ENCODE results near the gene MTHFR.

Gene MTHFR

GRCh38 chr1:11759791-11760190 lies 46.0 kb downstream of the MTHFR start:
- DNase-seq (ENCODE audit: low read depth in 3 of 3) = no peak

- DNase-seq (ENCODE audit: low read depth in 3 of 3) = no peak
These were observed 48.7 kb downstream of the MTHFR start for GRCh38 chr1:11757047-11757446.

DNA sequence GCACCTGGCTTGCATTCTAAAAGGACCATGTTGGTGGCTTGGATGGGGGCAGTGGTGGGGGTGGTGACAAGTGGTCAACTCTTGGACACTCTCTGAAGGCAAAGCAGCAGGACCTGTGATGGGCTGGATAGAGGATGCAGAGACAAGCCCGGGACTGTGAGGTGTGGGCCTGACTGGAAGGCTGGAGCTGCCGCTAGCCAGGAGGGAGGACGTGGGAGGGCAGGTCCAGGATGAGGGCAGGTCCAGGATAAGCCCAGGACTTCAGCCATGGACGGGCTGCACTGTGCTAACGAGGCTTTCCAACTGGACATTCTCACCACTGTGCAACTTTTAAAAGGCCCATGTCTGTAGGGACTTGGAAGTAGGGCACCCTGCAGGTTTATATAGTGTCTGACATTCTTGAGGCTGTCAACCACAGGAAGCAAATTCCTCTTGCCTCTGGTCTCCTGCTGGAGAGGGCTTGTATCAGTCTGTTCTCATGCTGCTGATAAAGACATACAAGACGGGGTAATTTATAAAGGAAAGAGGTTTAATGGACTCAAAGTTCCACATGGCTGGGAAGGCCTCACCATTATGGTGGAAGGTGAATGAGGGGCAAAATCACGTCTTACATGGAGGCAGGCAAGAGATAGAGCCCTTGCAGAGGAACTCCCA lies 52.1 kb downstream of the MTHFR start:
- DNase-seq (ENCODE audit: low read depth in 3 of 3) = no peak

- DNase-seq (ENCODE audit: low read depth in 3 of 3) = no peak
These were observed 53.2 kb downstream of the MTHFR start for GRCh38 chr1:11752359-11753088.

- no peak for DNase-seq (ENCODE audit: low read depth in 3 of 3)
These were observed 54.7 kb downstream of the MTHFR start for GRCh38 chr1:11751087-11751486.

DNA sequence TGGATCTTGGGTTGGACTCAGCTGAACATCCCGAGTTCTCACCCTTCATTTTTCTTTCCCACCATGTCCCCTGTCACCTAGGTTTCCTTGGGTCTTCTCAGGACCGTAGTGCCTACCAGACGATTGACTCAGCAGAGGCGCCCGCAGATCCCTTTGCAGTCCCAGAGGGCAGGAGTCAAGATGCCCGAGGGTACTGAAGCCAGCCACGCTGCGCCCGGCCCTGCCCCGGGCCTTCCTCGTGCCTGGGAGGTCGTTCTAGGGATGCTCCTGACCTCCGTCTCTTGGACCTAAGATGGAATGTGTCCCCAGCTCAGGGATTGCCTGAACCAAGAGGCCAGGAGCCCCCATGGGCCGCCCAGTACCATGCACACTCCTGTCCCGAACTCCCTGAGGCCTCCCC lies 55.8 kb downstream of the MTHFR start:
- DNase-seq (ENCODE audit: low read depth in 3 of 3) = no peak

DNA sequence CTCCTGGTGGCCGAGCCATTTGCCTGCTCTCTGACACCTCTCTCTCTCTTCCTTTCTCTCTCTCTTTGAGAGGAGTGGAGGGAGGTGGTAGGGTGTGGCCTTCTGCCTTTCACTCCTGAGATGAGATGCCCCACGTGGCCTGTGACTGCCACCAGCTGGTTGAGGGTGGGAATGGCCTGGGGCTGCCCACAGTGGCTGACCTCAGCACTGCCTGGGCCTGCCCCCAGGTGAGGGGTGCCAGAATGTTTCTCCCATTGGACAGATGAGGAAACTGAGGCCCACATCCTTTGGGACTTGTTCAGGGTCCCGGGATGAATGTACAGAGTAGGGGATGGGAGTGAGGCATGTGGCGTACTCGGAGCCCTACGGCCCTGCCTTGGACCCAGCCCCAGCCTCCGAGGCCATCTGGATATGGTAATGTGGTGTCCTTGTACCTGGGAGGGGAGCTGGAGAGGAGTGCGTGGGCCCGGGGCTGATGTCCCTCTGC lies 56.5 kb downstream of the MTHFR start:
- peak in 1 of 3 experiments; percentile 50 for DNase-seq (ENCODE audit: low read depth in 3 of 3)

DNA sequence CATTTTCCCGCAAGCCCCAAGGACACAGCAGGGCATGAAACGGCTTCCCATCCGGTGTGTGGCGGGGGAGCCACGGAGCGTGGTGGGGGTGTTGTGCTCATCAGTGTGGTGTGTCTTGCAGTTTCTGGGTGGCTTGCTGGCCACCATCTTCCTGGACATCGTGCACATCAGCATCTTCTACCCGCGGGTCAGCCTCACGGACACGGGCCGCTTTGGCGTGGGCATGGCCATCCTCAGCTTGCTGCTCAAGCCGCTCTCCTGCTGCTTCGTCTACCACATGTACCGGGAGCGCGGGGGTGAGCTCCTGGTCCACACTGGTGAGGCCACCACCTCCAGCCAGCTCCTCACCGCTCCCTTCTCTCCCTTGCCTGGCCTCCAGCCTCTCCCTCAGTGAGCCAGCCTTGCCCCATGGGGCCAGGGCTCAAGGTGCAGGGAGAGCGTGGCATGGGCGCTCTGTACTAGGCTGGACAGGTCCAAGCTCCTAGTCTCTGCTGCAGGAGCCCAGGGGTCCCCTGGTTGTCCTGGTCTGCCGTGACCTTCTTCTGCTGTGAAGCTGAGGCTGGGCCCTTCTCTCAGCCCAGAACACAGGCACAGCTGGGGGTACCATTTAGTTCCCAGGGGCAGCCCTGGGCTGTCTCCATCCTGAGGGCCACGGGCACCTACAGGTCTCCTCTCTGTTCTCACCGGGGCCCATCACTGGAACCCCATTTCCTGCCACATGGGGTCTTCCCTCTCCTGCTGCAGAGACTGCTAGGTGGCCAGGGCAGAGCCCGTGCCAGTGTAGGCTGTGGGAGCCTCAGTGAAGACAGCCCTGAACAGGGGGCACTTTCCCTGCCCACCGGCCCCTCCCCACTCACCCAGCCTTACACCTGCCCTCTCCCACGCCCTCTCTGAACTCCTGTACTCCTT lies 57.2 kb downstream of the MTHFR start:
- DNase-seq (ENCODE audit: low read depth in 3 of 3) = no peak

- no peak for DNase-seq (ENCODE audit: low read depth in 3 of 3)
These were observed 58.8 kb downstream of the MTHFR start for GRCh38 chr1:11746795-11747487.

DNA sequence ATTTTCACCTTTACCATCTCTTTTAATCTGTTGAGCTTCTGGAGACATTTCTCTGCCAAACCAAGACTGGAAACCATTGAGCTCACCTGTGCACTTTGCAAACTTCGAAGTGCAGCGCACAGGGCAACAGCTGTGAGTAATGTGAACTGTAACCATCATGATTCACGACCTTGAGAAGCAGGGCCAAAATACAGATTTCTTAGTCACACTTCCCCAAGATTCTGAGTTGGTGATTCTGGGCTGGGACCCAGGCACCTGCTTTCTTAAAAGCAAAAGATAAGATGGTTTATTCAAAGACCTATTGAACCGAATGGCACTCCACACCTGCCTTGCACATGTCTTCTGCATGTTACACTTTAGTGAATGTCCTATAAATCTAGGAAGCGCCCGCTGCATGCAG lies 59.7 kb downstream of the MTHFR start:
- no peak for DNase-seq (ENCODE audit: low read depth in 3 of 3)

GRCh38 chr1:11744287-11744686 lies 61.5 kb downstream of the MTHFR start:
- no peak for DNase-seq (ENCODE audit: low read depth in 3 of 3)

DNA sequence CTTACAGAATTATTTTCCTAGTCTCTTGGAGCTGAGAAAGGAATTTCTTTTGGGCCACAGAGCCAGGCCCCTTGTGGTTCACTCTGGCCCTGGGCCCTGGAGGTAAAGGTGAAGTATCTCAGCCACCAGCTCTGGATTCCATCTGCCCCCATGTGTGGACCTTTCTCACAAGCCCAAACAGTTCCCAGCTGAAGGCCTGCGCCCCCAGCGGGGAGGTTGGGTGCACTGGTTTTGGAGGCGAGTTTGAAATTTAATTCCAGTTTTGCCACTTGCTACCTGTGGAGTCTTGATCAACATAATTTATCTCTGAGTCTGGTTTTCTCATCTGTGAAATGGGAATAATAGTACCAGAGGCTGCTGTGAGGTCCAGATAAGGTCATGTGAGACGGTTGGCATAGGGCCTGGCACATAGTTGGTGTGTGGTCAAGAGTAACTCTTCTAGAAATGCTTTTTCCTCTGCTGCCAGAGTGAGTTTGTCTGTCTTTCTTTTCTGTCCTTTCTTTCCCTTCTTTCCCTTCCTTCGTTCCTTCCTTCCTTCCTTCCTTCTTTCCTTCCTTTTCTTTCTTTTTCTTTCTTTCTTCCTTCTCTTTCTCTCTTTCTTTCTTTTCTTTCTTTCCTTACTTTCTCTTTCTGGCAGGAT lies 63.7 kb downstream of the MTHFR start:
- DNase-seq (ENCODE audit: low read depth in 3 of 3) = no peak

- no peak for DNase-seq (ENCODE audit: low read depth in 3 of 3)
These were observed 64.3 kb downstream of the MTHFR start for GRCh38 chr1:11741482-11741881.

GRCh38 chr1:11740258-11741192 lies 65.2 kb downstream of the MTHFR start:
- peak in 1 of 3 experiments; percentile 22 for DNase-seq (ENCODE audit: low read depth in 3 of 3)

- DNase-seq (ENCODE audit: low read depth in 3 of 3) = no peak
These were observed 67.0 kb downstream of the MTHFR start for GRCh38 chr1:11738783-11739182.

- no peak for DNase-seq (ENCODE audit: low read depth in 3 of 3)
These were observed 67.7 kb downstream of the MTHFR start for GRCh38 chr1:11738096-11738495.

GRCh38 chr1:11736746-11737639 lies 68.8 kb downstream of the MTHFR start:
- DNase-seq (ENCODE audit: low read depth in 3 of 3) = peak in 1 of 3 experiments; percentile 38

GRCh38 chr1:11735854-11736745 lies 69.7 kb downstream of the MTHFR start, which contains the start of gene AGTRAP:
Gene AGTRAP (plus strand): TSS chr1:11736136. CDS start chr1:11736209, 73 bp downstream.
- DNase-seq (ENCODE audit: low read depth in 3 of 3) = peak; percentile 74 to 90 (median 74)
